ENCODE results near the gene THADA.

The THADA gene

GRCh38 chr2:43473767-43474166 is 122.1 kb downstream of the THADA start:
- no peak for DNase-seq (ENCODE audit: low read depth)
- no peak overlapping the region for H3K4me3 ChIP-seq (ENCODE audit: control insufficient read depth, low read depth, low read length)
- TF ChIP-seq CTCF (conservative IDR thresholded peaks at IDR 0.05; ENCODE audit: control insufficient read depth, insufficient read depth, low read depth, low read length) = no peak

DNA sequence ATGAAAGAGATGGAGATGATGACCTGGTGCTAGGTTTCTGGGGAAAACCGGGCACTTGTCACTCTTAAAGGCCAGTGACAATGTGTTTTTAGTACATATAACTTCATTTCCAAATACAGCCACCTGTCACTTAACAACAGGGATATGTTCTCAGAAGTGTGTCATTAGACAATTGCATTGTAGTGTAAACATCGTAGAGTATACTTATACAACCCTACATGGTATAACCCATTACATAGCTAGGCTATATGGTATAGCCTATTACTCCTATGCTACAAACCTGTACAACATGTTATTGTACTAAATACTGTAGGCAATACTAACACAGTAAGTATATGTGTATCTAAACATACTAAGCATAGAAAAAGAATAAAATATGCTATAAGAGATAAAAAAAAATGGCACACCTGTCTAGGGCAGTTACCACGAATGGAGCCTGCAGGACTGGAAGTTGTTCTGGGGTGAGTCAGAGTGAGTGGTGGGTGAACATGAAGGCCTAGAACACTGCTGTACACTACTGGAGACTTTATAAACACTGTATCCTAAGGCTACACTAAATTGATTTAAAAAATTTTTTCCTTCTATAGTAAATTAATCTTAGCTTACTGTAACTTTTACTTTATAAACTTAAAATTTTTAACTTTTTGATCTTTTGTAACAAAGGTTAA is 123.2 kb downstream of the THADA start:
- DNase-seq (ENCODE audit: low read depth) = no peak
- no peak for TF ChIP-seq CTCF (conservative IDR thresholded peaks at IDR 0.05; ENCODE audit: control insufficient read depth, insufficient read depth, low read depth, low read length)
- H3K4me3 ChIP-seq (ENCODE audit: control insufficient read depth, low read depth, low read length) = no peak overlapping the region

GRCh38 chr2:43469713-43470112 is 126.1 kb downstream of the THADA start:
- no peak for DNase-seq (ENCODE audit: low read depth)
- no peak for TF ChIP-seq CTCF (conservative IDR thresholded peaks at IDR 0.05; ENCODE audit: control insufficient read depth, insufficient read depth, low read depth, low read length)

GRCh38 chr2:43469094-43469493 is 126.7 kb downstream of the THADA start:
- no peak for DNase-seq (ENCODE audit: low read depth)
- H3K4me3 ChIP-seq (ENCODE audit: control insufficient read depth, low read depth, low read length) = no peak overlapping the region
- no peak for TF ChIP-seq CTCF (conservative IDR thresholded peaks at IDR 0.05; ENCODE audit: control insufficient read depth, insufficient read depth, low read depth, low read length)

More at GRCh38 chr2:43469713-43470112, 126.1 kb downstream of the THADA start:
- H3K4me3 ChIP-seq (ENCODE audit: control insufficient read depth, low read depth, low read length) = no peak overlapping the region

DNA sequence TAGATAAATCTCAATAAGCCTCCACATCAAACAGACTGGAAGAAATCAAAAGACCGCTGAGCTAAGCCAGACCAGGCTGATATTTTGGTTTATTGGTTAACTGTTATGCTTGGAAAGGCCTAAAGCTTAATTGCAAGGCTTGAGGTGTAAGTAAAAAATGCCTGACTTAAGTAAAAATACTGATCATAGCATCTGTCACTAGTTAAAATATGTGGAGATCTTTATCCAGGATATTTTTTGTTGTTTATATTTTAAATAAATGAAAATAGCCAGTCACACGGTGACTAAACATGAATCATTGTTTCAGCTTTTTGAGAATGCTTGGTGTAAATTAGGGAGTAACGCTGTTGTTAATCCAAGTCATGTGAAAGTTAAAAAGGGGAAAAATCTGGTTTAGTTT is 127.9 kb downstream of the THADA start:
- DNase-seq (ENCODE audit: low read depth) = peak; percentile 89
- H3K4me3 ChIP-seq (ENCODE audit: control insufficient read depth, low read depth, low read length) = no peak overlapping the region
- no peak for TF ChIP-seq CTCF (conservative IDR thresholded peaks at IDR 0.05; ENCODE audit: control insufficient read depth, insufficient read depth, low read depth, low read length)

DNA sequence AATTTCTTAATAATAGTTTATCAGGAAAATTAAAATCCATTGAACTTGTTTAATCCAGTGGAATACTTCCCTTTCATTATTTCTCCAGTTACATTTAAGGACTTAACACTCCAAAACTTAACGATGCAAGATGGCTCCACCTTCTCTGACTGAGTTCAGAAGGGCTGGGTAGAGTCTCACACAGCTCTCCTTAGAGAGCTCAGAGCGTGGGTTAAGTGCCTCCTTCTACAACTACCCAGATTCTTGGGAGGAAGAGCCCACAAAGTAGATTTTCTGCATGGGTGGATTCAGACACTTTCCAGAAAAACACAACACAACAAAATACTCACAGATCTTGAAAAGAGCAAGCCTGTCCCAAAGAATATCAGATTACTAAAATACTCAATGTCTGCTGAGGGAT is 130.6 kb downstream of the THADA start:
- no peak for DNase-seq (ENCODE audit: low read depth)
- no peak for TF ChIP-seq CTCF (conservative IDR thresholded peaks at IDR 0.05; ENCODE audit: control insufficient read depth, insufficient read depth, low read depth, low read length)
- H3K4me3 ChIP-seq (ENCODE audit: control insufficient read depth, low read depth, low read length) = no peak overlapping the region

- no peak for TF ChIP-seq CTCF (conservative IDR thresholded peaks at IDR 0.05; ENCODE audit: control insufficient read depth, insufficient read depth, low read depth, low read length)
- no peak overlapping the region for H3K4me3 ChIP-seq (ENCODE audit: control insufficient read depth, low read depth, low read length)
- peak; percentile 92 for DNase-seq (ENCODE audit: low read depth)
Measured at GRCh38 chr2:43464590-43464989, 131.2 kb downstream of the THADA start.

Measured in fibroblast of mammary gland (primary cell).